Bone marrow (tissue), 2 donors: ENCODE data around the gene SYT2.
"Not testable (repeated sequence)": the region's sequence is repeated elsewhere in the genome, so short reads cannot be mapped to it uniquely, and the experiment has no call there.

Experiments
- DNase-seq, 2 donors: peaks; one replicate each; lab custom pipeline; 2025; lab: John Stamatoyannopoulos, UW

The SYT2 gene

GRCh38 chr1:202545647-202546303, 164.5 kb downstream of the SYT2 start:
- DNase-seq = not testable (repeated sequence)

- DNase-seq = not testable (repeated sequence)
These were observed 165.3 kb downstream of the SYT2 start for GRCh38 chr1:202544766-202545449.

- DNase-seq = not testable (repeated sequence)
These were observed 166.7 kb downstream of the SYT2 start for GRCh38 chr1:202543537-202543936.

DNA sequence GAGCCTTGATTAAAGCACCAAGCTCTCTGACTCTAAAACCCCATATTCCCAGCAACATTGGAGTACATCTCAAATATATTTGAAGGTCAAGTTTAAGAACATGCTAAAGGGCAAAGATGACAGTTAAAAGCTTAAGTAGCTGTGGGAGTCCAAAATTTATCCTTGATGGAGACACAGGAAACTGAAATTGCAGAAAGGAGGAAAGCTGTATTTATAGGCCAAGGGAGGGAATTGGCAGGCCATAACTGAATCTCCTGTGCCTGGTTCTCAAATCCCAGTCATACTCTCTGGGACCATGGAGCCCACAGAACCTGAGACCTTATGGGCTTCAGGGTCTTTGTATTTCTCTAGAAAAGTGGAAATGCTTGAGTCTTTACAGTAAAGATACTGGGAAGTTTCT, 167.8 kb downstream of the SYT2 start:
- not testable (repeated sequence) for DNase-seq

DNA sequence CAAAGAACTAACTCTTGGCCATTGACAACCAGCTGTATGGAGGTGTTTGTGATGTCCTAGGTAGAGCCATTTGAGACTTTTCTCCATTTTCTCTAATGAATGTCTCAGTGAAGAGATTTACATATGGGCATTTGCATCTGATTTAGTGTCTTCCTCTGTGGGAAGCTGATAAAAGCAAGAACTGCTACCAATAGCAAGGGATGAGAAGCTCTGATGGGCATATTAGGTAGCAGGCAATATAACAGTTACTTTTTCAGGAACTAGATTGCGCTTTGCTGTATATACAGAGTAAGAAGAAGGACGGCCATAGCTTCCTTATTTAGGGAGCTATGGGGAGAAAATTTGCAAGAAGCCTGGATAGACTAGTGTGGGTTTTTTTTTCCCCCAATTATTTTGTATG, 169.4 kb downstream of the SYT2 start:
- not testable (repeated sequence) for DNase-seq
